ENCODE measurements around the gene CRIP3.

DNA sequence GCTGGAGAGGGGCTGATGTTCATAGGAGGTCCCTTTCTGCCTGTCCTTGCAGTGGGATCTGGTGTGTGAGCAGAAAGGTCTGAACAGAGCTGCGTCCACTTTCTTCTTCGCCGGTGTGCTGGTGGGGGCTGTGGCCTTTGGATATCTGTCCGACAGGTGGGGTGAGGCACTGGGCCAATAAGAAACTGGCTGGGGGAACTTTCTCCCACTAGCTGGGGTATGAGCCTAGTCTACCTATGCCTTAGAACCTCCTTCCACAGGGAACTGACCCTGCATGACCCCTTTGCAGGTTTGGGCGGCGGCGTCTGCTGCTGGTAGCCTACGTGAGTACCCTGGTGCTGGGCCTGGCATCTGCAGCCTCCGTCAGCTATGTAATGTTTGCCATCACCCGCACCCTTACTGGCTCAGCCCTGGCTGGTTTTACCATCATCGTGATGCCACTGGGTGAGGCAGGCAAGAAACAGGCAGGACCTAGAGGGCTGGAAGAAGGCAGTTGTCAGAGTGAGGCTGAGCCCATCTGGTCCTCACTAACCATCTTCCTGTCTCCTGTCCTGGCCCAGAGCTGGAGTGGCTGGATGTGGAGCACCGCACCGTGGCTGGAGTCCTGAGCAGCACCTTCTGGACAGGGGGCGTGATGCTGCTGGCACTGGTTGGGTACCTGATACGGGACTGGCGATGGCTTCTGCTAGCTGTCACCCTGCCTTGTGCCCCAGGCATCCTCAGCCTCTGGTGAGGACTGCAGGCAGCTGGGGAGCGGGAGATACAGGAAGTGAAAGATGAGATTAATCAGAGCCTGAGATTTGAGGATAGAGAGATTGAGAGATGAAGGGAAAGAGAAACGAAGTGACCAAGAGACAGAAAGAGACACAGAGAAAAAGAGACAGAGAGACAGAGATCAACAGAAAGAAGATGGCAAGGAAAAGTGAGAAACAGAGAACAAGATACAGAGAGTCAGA, 9.0 kb downstream of the CRIP3 start:
- TF ChIP-seq, protein P1, sequence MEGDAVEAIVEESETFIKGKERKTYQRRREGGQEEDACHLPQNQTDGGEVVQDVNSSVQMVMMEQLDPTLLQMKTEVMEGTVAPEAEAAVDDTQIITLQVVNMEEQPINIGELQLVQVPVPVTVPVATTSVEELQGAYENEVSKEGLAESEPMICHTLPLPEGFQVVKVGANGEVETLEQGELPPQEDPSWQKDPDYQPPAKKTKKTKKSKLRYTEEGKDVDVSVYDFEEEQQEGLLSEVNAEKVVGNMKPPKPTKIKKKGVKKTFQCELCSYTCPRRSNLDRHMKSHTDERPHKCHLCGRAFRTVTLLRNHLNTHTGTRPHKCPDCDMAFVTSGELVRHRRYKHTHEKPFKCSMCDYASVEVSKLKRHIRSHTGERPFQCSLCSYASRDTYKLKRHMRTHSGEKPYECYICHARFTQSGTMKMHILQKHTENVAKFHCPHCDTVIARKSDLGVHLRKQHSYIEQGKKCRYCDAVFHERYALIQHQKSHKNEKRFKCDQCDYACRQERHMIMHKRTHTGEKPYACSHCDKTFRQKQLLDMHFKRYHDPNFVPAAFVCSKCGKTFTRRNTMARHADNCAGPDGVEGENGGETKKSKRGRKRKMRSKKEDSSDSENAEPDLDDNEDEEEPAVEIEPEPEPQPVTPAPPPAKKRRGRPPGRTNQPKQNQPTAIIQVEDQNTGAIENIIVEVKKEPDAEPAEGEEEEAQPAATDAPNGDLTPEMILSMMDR (conservative IDR thresholded peaks at IDR 0.05; ENCODE audit: low read length) = no peak
- TF ChIP-seq EZH2phosphoT487 (IDR thresholded peaks at IDR 0.05; ENCODE audit: borderline replicate concordance) = no peak
